ENCODE results near the gene TNFRSF19.

Gene TNFRSF19

GRCh38 chr13:23692816-23693215 lies 122.6 kb downstream of the TNFRSF19 start:
- no peak for DNase-seq

- no peak for DNase-seq
Measured at GRCh38 chr13:23695196-23695595, 125.0 kb downstream of the TNFRSF19 start.

- no peak for DNase-seq
Measured at GRCh38 chr13:23695711-23696464, 125.7 kb downstream of the TNFRSF19 start.

GRCh38 chr13:23696610-23697009 lies 126.4 kb downstream of the TNFRSF19 start:
- DNase-seq, result no peak

DNA sequence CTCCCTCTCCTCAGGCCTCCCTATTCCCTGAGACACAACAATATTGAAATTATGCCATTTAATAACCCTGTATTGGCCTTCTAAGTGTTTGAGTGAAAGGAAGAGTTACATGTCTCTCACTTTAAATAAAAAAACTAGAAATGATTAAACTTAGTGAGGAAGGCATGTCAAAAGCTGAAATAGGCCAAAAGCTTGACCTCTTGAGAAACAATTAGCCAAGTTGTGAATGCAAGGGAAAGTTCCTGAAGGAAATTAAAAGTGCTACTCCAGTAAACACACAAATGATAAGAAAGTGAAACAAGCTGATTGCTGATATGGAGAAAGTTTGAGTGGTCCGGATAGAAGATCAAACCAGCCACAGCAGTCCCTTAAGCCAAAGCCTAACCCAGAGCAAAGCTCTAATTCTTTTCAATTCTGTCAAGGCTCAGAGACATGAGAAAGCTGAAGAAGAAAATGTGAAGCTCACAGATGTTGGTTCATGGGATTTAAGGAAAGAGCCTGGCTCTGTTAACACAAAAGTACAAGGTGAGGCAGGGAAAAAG lies 127.6 kb downstream of the TNFRSF19 start:
- DNase-seq, result no peak

- no peak for DNase-seq
Measured at GRCh38 chr13:23699271-23699670, 129.1 kb downstream of the TNFRSF19 start.

GRCh38 chr13:23701186-23701585 lies 131.0 kb downstream of the TNFRSF19 start:
- no peak for DNase-seq

GRCh38 chr13:23701636-23702035 lies 131.4 kb downstream of the TNFRSF19 start:
- DNase-seq, result no peak

GRCh38 chr13:23703246-23703860 lies 133.1 kb downstream of the TNFRSF19 start:
- DNase-seq, result no peak

- DNase-seq, result no peak
Measured at GRCh38 chr13:23705583-23705982, 135.4 kb downstream of the TNFRSF19 start.

DNA sequence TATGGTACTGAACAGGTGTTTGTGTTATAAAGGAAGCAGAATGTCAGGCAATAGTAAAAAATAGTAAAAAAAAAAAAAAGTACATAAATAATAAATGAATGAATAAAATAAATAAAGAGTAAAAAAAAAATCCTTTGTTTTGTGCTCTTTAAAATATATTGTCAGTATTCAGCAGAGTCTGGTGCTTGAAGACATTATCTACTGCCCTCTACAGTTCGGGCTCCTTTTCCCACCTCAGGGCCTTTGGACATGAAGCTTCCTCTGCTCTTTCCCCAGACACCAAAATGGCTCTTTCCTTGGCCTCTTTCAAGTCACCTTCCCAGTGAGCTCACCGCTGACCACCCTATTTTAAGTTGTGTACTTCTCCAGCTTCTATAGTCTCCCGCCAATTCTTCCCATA lies 137.5 kb downstream of the TNFRSF19 start:
- peak; percentile 58 for DNase-seq

DNA sequence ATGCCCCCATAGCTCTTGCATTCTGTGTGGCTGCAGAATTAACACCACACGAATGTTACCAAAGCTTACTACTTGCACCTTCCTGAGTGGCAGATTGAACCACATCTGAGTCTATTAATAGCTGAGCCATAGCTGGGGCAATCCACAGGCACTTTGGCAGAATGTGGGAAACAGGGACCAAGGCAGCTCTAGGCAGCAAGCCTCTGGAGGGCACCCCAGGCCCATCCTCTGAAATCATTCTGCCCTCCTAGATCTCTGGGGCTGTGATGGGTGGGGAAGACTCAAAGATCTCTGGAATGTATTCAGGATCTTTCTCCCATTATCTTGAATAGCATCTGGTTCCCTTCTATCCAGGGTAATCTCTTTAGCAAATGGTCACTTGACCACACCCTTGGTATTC lies 139.3 kb downstream of the TNFRSF19 start:
- DNase-seq, result peak; percentile 60

GRCh38 chr13:23710366-23710765 lies 140.2 kb downstream of the TNFRSF19 start:
- no peak for DNase-seq

- no peak for DNase-seq
Measured at GRCh38 chr13:23711355-23711754, 141.1 kb downstream of the TNFRSF19 start.

GRCh38 chr13:23714672-23715071 lies 144.5 kb downstream of the TNFRSF19 start:
- DNase-seq, result no peak

GRCh38 chr13:23715092-23715761 lies 145.0 kb downstream of the TNFRSF19 start:
- DNase-seq, result peak; percentile 62

- DNase-seq, result peak; percentile 55
Measured at GRCh38 chr13:23715762-23716235, 145.6 kb downstream of the TNFRSF19 start.

GRCh38 chr13:23716401-23716800 lies 146.2 kb downstream of the TNFRSF19 start:
- no peak for DNase-seq

GRCh38 chr13:23718996-23719395 lies 148.8 kb downstream of the TNFRSF19 start:
- DNase-seq, result no peak

GRCh38 chr13:23722726-23723453 lies 152.7 kb downstream of the TNFRSF19 start:
- peak; percentile 28 for DNase-seq

DNA sequence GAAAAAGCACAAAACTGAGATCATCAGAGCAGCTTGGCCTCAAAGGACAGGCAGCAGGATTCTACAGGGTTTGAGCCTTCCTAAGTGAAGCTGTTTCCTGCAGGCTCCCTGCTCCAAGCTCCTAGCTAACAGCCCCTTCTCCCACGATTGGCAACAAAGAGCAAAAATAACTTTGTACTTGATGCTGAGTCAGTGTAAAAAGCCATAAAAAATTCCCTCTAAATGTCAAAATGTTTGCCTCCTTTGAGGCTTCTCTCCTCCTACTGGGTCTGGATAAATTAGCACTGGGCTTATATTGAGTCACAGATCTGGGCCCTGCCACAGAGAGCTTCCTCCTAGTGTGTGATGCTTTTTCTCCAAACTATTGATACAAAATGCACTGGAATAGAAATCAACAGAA lies 153.3 kb downstream of the TNFRSF19 start:
- DNase-seq, result peak; percentile 30

- DNase-seq, result peak; percentile 84
Measured at GRCh38 chr13:23724196-23724970, 154.2 kb downstream of the TNFRSF19 start.
